Transverse colon (tissue), 4 donors: Measurements from ENCODE around the gene CCNG2.

Experiments
- POLR2A ChIP-seq: fragments of 450-650 bp; IDR thresholded peaks from one replicate; pipeline ENCODE4 v1.6.1; 2016; ENCODE audit warnings: antibody characterized with exemption, mild to moderate bottlenecking, moderate library complexity
- POLR2AphosphoS5 ChIP-seq, 3 donors: sonication (generic); formaldehyde crosslinking; IDR thresholded peaks; one replicate each; pipeline ENCODE4 v1.6.1; 2016; ENCODE audit warnings: antibody characterized with exemption in 3 of 3
- TF ChIP-seq, protein P1 (sequence below), 5 experiments: fragments of 200-600 bp in 3 of 5; fragments of 450-650 bp in 2 of 5; sonication (generic) in 3 of 5; IDR thresholded peaks; 1 replicate in 2 of 5; 2 replicates in 3 of 5; pipeline ENCODE4 v1.5.1; 2016 to 2017; ENCODE audit warnings: antibody characterized with exemption in 5 of 5, inconsistent platforms in 3 of 5, mild to moderate bottlenecking in 2 of 5, moderate library complexity in 1 of 5

DNA sequence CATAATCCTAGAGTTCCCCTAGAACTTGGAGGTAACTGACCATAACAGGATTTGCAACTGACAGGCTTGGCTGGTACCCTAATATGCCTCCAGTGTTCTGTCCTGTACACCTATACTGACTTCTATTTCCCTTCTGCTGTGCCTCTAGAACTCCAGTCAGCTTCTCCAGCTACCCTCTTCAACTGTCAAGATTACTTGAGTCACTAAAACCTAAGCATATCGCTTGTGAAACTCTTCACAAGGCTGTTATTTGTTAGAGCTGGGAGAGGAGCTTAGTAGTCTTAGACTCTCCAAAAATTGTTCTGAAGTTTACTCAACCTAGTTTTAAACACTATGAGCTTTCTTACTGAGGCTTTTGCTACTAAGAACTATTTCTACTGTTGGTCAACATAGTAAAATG lies 52.0 kb downstream of the CCNG2 start:
- TF ChIP-seq, protein P1, sequence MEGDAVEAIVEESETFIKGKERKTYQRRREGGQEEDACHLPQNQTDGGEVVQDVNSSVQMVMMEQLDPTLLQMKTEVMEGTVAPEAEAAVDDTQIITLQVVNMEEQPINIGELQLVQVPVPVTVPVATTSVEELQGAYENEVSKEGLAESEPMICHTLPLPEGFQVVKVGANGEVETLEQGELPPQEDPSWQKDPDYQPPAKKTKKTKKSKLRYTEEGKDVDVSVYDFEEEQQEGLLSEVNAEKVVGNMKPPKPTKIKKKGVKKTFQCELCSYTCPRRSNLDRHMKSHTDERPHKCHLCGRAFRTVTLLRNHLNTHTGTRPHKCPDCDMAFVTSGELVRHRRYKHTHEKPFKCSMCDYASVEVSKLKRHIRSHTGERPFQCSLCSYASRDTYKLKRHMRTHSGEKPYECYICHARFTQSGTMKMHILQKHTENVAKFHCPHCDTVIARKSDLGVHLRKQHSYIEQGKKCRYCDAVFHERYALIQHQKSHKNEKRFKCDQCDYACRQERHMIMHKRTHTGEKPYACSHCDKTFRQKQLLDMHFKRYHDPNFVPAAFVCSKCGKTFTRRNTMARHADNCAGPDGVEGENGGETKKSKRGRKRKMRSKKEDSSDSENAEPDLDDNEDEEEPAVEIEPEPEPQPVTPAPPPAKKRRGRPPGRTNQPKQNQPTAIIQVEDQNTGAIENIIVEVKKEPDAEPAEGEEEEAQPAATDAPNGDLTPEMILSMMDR (IDR thresholded peaks at IDR 0.05): no peak
- TF ChIP-seq POLR2AphosphoS5 (IDR thresholded peaks at IDR 0.05) (no peak), POLR2A (no peak)
